Left colon (tissue), 2 donors: ENCODE results near the gene FLVCR1. TPM values are rescaled to one million over a fixed set of nuclear protein-coding genes. Genes with fewer than 3 reads are reported as not detected.

Experiments
- ATAC-seq: fragments of 200-7000 bp; cut with Tn5 transposase; one replicate; pipeline ENCODE4 v1.9.1; 2020; ENCODE audit warnings: mild to moderate bottlenecking, moderate library complexity
- DNase-seq, 2 donors: peaks; one replicate each; pipeline ENCODE4 v3.0.0-alpha.2; 2020
- intact Hi-C, 2 donors: fragments of 100-400 bp; cut with DNase I in 1 of 2; cut with micrococcal nuclease in 1 of 2; formaldehyde crosslinking; loops; one replicate each; pipeline versions ENCODE4 v1.11.2 to v1.14.0; 2022; cut with DNase I, micrococcal nuclease
- total RNA-seq, 2 donors: library from RNA; stranded (reverse); fragmentation: NEBNext Ultra II Directional; extraction: Animal tissue kit (Norgen Biotek cat#: 25700); gene quantifications; one replicate each; pipeline ENCODE4 v1.2.1, GENCODE V29; 2021
- donor health status: DM: no; HTN: no; CAD: no.
- donor health status: DM: yes; HTN: yes; CAD: no.

FLVCR1 gene
- total RNA-seq, 2 donors from 2014 or later, result 10.9 to 14.2 TPM

- intact Hi-C loops, result no loop called here
- no peak for DNase-seq
- no peak for ATAC-seq
Measured at GRCh38 chr1:212937034-212937433, 79.0 kb downstream of the FLVCR1 start.

GRCh38 chr1:212938846-212939245 is 80.8 kb downstream of the FLVCR1 start:
- no peak for DNase-seq
- no peak for ATAC-seq
- intact Hi-C loops, result no loop called here

GRCh38 chr1:212941452-212941851 is 83.4 kb downstream of the FLVCR1 start:
- no peak for ATAC-seq

GRCh38 chr1:212942679-212943392 is 84.8 kb downstream of the FLVCR1 start:
- ATAC-seq (no peak), DNase-seq (no peak)
- intact Hi-C loops, result no loop called here

More at GRCh38 chr1:212941452-212941851, 83.4 kb downstream of the FLVCR1 start:
- no peak for DNase-seq
- intact Hi-C loops, result no loop called here

- no peak for DNase-seq
- intact Hi-C loops, result no loop called here
- ATAC-seq, result no peak
Measured at GRCh38 chr1:212943393-212943710, 85.3 kb downstream of the FLVCR1 start.

GRCh38 chr1:212944229-212944901 is 86.3 kb downstream of the FLVCR1 start:
- intact Hi-C loops, result no loop called here
- no peak for DNase-seq
- ATAC-seq, result no peak

GRCh38 chr1:212945056-212945455 is 87.0 kb downstream of the FLVCR1 start:
- ATAC-seq, result no peak
- no peak for DNase-seq
- intact Hi-C loops, result no loop called here

- DNase-seq (no peak), ATAC-seq (no peak)
- intact Hi-C loops, result no loop called here
Measured at GRCh38 chr1:212945463-212946160, 87.5 kb downstream of the FLVCR1 start.

GRCh38 chr1:212946872-212947271 is 88.8 kb downstream of the FLVCR1 start:
- DNase-seq (no peak), ATAC-seq (no peak)
- intact Hi-C loops, result no loop called here

Other genes starting within 250 kb of the FLVCR1 start
- gene ATF3, start 249.5 kb upstream of the FLVCR1 start, total RNA-seq, result 10 to 100 TPM; 52.5 to 58.2 TPM
- gene BATF3, start 158.4 kb upstream of the FLVCR1 start, total RNA-seq, result 1 to 10 TPM in 1 of 2 donors, under 1 TPM in 1; 0.92 to 1.1 TPM
- gene NSL1, start 66.5 kb upstream of the FLVCR1 start, total RNA-seq, result 10 to 100 TPM; 17.9 to 21.9 TPM
- 10 to 100 TPM; 10.3 to 10.4 TPM for gene TATDN3, start 66.4 kb upstream of the FLVCR1 start, total RNA-seq
- gene SPATA45, start 10.6 kb upstream of the FLVCR1 start, total RNA-seq, result not detected
- under 1 TPM; 0.59 to 0.76 TPM for gene VASH2, start 92.3 kb downstream of the FLVCR1 start, total RNA-seq
- gene ANGEL2, start 157.6 kb downstream of the FLVCR1 start, total RNA-seq, result 10 to 100 TPM; 22.3 to 24.4 TPM
- gene RPS6KC1, start 193.0 kb downstream of the FLVCR1 start, total RNA-seq, result 10 to 100 TPM in 1 of 2 donors, 1 to 10 TPM in 1; 9.4 to 11.2 TPM